H54 (cell line): ENCODE measurements around the gene SPANXA1.
"Not testable (repeated sequence)": the region's sequence is repeated elsewhere in the genome, so short reads cannot be mapped to it uniquely, and the experiment has no call there.

ENCODE experiments used
- DNase-seq: peaks from one replicate; pipeline ENCODE4 v3.0.0; 2011; ENCODE audit warnings: low spot score, mixed read lengths; ENCODE audit not compliant: insufficient read length
- FAIRE-seq: peaks from 3 replicates; lab custom pipeline; 2011; peaks lifted over from hg19 to GRCh38; lab: Jason Lieb, UNC
- POLR2A ChIP-seq: IDR thresholded peaks from 2 replicates; pipeline ENCODE4 v1.6.1; 2011; ENCODE audit warnings: low read depth, mild to moderate bottlenecking, low read length

The SPANXA1 gene

GRCh38 chrX:141584638-141585037 is at the start of gene SPANXA1:
Gene SPANXA1, minus strand, starts transcription at chrX:141584738. Its CDS starts 60 bp downstream, at chrX:141584678.
- not testable (repeated sequence) for FAIRE-seq, DNase-seq

- no peak for DNase-seq
- no peak for FAIRE-seq
- TF ChIP-seq POLR2A: no peak
Observed at GRCh38 chrX:141632124-141632523, 47.6 kb upstream of the SPANXA1 start.

- TF ChIP-seq POLR2A: no peak
- DNase-seq (no peak), FAIRE-seq (no peak)
Observed at GRCh38 chrX:141619336-141619735, 34.8 kb upstream of the SPANXA1 start.

- no peak for TF ChIP-seq POLR2A
- FAIRE-seq (no peak), DNase-seq (no peak)
Observed at GRCh38 chrX:141609111-141609510, 24.6 kb upstream of the SPANXA1 start.

GRCh38 chrX:141589408-141589807 is 4.9 kb upstream of the SPANXA1 start, which contains the start of gene SPANXA2:
Gene SPANXA2, plus strand, starts transcription at chrX:141589708. Its CDS starts 60 bp downstream, at chrX:141589768.
- FAIRE-seq, DNase-seq: not testable (repeated sequence)

- DNase-seq, FAIRE-seq: not testable (repeated sequence)
Observed at GRCh38 chrX:141542551-141542950, 42.0 kb downstream of the SPANXA1 start.
